SK-N-SH (cell line): Measurements from ENCODE around the gene KIF16B. TPM values are rescaled to one million over a fixed set of nuclear protein-coding genes. Genes with fewer than 3 reads are reported as not detected.

Source experiments
- CTCF ChIA-PET: fragments of 300-600, 350-600 bp; formaldehyde crosslinking; extraction: SDS; loops from one replicate; lab custom pipeline; 2021; lab: Yijun Ruan, JAX
- POLR2A ChIA-PET: fragments of 350-600 bp; sonication (Branson Sonifier 250); formaldehyde crosslinking; extraction: SDS; loops from one replicate; lab custom pipeline; 2020; ENCODE audit warnings: antibody characterized with exemption, inconsistent platforms; lab: Yijun Ruan, JAX
- DNase-seq: peaks from one replicate; pipeline ENCODE4 v3.0.0; 2012
- H2AFZ ChIP-seq: fragments of 200-600 bp; sonication (generic); 2 replicates; pipeline ENCODE4 v1.8.1; 2016; ENCODE audit warnings: antibody characterized with exemption, mild to moderate bottlenecking, low read depth
- H3F3A ChIP-seq: fragments of 200-600 bp; sonication (generic); replicated peaks from 2 replicates; pipeline ENCODE3; 2016; ENCODE audit warnings: antibody characterized with exemption, mild to moderate bottlenecking; ENCODE audit not compliant: insufficient read depth
- H3K27ac ChIP-seq, 2 experiments: fragments of 200-500 bp in 1 of 2; fragments of 200-600 bp in 1 of 2; sonication (Bioruptor generic) in 1 of 2; sonication (generic), shearing (Covaris generic) in 1 of 2; 2 replicates each; pipeline versions ENCODE4 v1.5.1 to v1.6.1; 2014 to 2016; ENCODE audit warnings: low read depth in 2 of 2, inconsistent platforms in 1 of 2, low read length in 1 of 2, mild to moderate bottlenecking in 1 of 2, mixed read lengths in 1 of 2
- H3K27me3 ChIP-seq: fragments of 200-600 bp; sonication (generic), shearing (Covaris generic); 2 replicates; pipeline ENCODE4 v1.6.1; 2016; ENCODE audit warnings: mixed run types; ENCODE audit not compliant: insufficient read depth
- H3K36me3 ChIP-seq, 2 experiments: fragments of 200-500 bp in 1 of 2; fragments of 200-600 bp in 1 of 2; sonication (Bioruptor generic) in 1 of 2; sonication (generic) in 1 of 2; replicated peaks in 1 of 2; 2 replicates each; pipeline versions ENCODE3 to v1.5.1; 2014 to 2016; ENCODE audit warnings: low read length in 1 of 2, mild to moderate bottlenecking in 1 of 2; ENCODE audit not compliant: insufficient read depth in 2 of 2, control insufficient read depth in 1 of 2
- H3K4me1 ChIP-seq, 2 experiments: fragments of 200-500 bp in 1 of 2; fragments of 200-600 bp in 1 of 2; sonication (Bioruptor generic) in 1 of 2; sonication (generic), shearing (Covaris generic) in 1 of 2; 2 replicates each; pipeline versions ENCODE4 v1.5.1 to v1.6.1; 2014 to 2016; ENCODE audit warnings: low read depth in 1 of 2, low read length in 1 of 2, mixed run types in 1 of 2; ENCODE audit not compliant: insufficient read depth in 2 of 2, control insufficient read depth in 1 of 2
- H3K4me2 ChIP-seq: fragments of 200-600 bp; sonication (generic), shearing (Covaris generic); 2 replicates; pipeline ENCODE4 v1.6.1; 2017; ENCODE audit warnings: mixed run types
- H3K4me3 ChIP-seq, 2 experiments: fragments of 200-500 bp in 1 of 2; fragments of 200-600 bp in 1 of 2; sonication (Bioruptor generic) in 1 of 2; sonication (generic), shearing (Covaris generic) in 1 of 2; 2 replicates each; pipeline versions ENCODE4 v1.5.1 to v1.8.1; 2014 to 2016; ENCODE audit warnings: low read depth in 2 of 2, inconsistent platforms in 1 of 2, low read length in 1 of 2, mild to moderate bottlenecking in 1 of 2, mixed read lengths in 1 of 2, moderate library complexity in 1 of 2
- H3K79me2 ChIP-seq: fragments of 200-600 bp; sonication (generic); 2 replicates; pipeline ENCODE4 v1.8.1; 2017; ENCODE audit warnings: mild to moderate bottlenecking; ENCODE audit not compliant: insufficient read depth
- H3K9ac ChIP-seq: fragments of 200-600 bp; sonication (generic); 2 replicates; pipeline ENCODE4 v1.6.1; 2017; ENCODE audit warnings: mixed run types
- H3K9me2 ChIP-seq: fragments of 200-600 bp; sonication (generic); 2 replicates; pipeline ENCODE4 v1.6.1; 2017; ENCODE audit warnings: mixed run types
- H3K9me3 ChIP-seq: fragments of 200-600 bp; sonication (generic); 2 replicates; pipeline ENCODE4 v1.6.1; 2017; ENCODE audit warnings: mixed run types, mild to moderate bottlenecking, moderate library complexity
- H4K20me1 ChIP-seq: fragments of 200-600 bp; sonication (generic); 2 replicates; pipeline ENCODE4 v1.6.1; 2017; ENCODE audit warnings: mild to moderate bottlenecking, mixed run types; ENCODE audit not compliant: insufficient read depth
- ELF1 ChIP-seq: IDR thresholded peaks from 2 replicates; pipeline ENCODE4 v1.4.0; 2012
- EZH2phosphoT487 ChIP-seq: fragments of 200-600 bp; sonication (generic); IDR thresholded peaks from 2 replicates; pipeline ENCODE4 v1.6.1; 2017; ENCODE audit warnings: low read depth, mixed run types, mild to moderate bottlenecking, antibody characterized with exemption, moderate library complexity, borderline replicate concordance
- FOXJ3 ChIP-seq: sonication (generic); formaldehyde crosslinking; IDR thresholded peaks from 2 replicates; pipeline ENCODE4 v1.5.1; 2020; ENCODE audit warnings: mild to moderate bottlenecking, missing genetic modification reagents
- JUND ChIP-seq: IDR thresholded peaks from 2 replicates; pipeline ENCODE4 v1.4.0; 2012
- MEF2A ChIP-seq: IDR thresholded peaks from 2 replicates; pipeline ENCODE4 v1.4.0; 2012; ENCODE audit warnings: low read depth, borderline replicate concordance
- MXI1 ChIP-seq: IDR thresholded peaks from 2 replicates; pipeline ENCODE4 v1.6.1; 2012; ENCODE audit warnings: mild to moderate bottlenecking, low read depth, low read length, improper control_type of control experiment
- NFIC ChIP-seq: IDR thresholded peaks from 2 replicates; pipeline ENCODE4 v1.4.0; 2012; ENCODE audit warnings: borderline replicate concordance
- NRF1 ChIP-seq: IDR thresholded peaks from 2 replicates; pipeline ENCODE4 v1.6.1; 2012; ENCODE audit warnings: low read depth, mild to moderate bottlenecking, low read length
- POLR2AphosphoS5 ChIP-seq: IDR thresholded peaks from 2 replicates; pipeline ENCODE4 v1.6.1; 2012; ENCODE audit warnings: low read depth, low read length
- RCOR1 ChIP-seq: fragments of 150-350 bp; IDR thresholded peaks from 2 replicates; pipeline ENCODE4 v1.6.1; 2017; ENCODE audit warnings: antibody characterized with exemption, low read length
- RFX5 ChIP-seq: IDR thresholded peaks from 2 replicates; pipeline ENCODE4 v1.6.1; 2012; ENCODE audit warnings: mild to moderate bottlenecking, improper control_type of control experiment, low read length
- RXRA ChIP-seq: IDR thresholded peaks from 2 replicates; pipeline ENCODE4 v1.4.0; 2012; ENCODE audit warnings: low read depth, mild to moderate bottlenecking, borderline replicate concordance
- SIN3A ChIP-seq: IDR thresholded peaks from 2 replicates; pipeline ENCODE4 v1.6.1; 2012; ENCODE audit warnings: low read depth, mild to moderate bottlenecking, low read length, moderate library complexity, borderline replicate concordance
- SMC3 ChIP-seq: IDR thresholded peaks from 2 replicates; pipeline ENCODE4 v1.6.1; 2012; ENCODE audit warnings: low read depth, low read length, improper control_type of control experiment
- TCF12 ChIP-seq: IDR thresholded peaks from 2 replicates; pipeline ENCODE4 v1.4.0; 2012
- TEAD4 ChIP-seq: IDR thresholded peaks from 2 replicates; pipeline ENCODE4 v1.4.0; 2012; ENCODE audit warnings: mild to moderate bottlenecking, borderline replicate concordance; ENCODE audit not compliant: insufficient read depth
- YY1 ChIP-seq: IDR thresholded peaks from 2 replicates; pipeline ENCODE4 v1.4.0; 2012; ENCODE audit warnings: low read depth, mild to moderate bottlenecking
- WGBS: methylation state at CpG from one replicate; pipeline ENCODE4 v1.1.6; 2017; ENCODE audit warnings: low lambda C conversion rate; 5-methylcytosine and 5-hydroxymethylcytosine counted together
- polyA plus RNA-seq, 3 experiments: library from polyadenylated mRNA; depleted of rRNA; stranded (reverse); fragments of >200 nt; gene quantifications; 2 replicates each; pipeline ENCODE4 v1.2.3, GENCODE V29; 2012
- TF ChIP-seq, protein P1 (sequence below): fragments of 200-600 bp; sonication (generic); IDR thresholded peaks from 2 replicates; pipeline ENCODE4 v1.6.1; 2017; ENCODE audit warnings: antibody characterized with exemption, mild to moderate bottlenecking, moderate library complexity
- TF ChIP-seq, protein P2 (sequence below): IDR thresholded peaks from 2 replicates; pipeline ENCODE4 v1.4.0; 2012; ENCODE audit warnings: low read depth
- TF ChIP-seq, protein P3 (sequence below): IDR thresholded peaks from 2 replicates; pipeline ENCODE4; 2012

KIF16B gene
- polyA plus RNA-seq, 1 of the 3 experiments (the other 2 are of a cell fraction): 3.3 TPM

DNA sequence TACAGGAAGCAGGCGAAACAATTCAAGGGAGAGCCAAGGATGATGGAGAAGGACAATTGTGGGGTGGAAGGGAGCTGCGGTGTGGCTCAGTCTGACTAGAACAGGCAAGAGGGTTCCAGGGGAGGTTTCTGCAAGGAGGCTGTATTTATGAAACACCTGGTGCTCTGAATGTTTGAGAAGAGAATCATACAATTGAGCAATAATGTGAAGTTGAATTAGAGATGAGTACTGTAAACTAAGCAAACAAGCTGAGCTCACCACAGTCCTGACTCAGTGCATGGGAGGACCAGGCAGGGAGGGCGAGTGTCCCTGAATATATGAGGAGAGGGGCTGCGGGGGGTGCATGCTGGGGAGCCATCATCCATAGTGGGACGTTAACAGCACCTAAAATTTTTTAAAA is 279.7 kb downstream of the KIF16B start:
- Histone ChIP-seq H3K36me3 (no peaks in the 10 kb centered on the region), H3K4me2 (no peak overlapping the region), H3F3A (no peaks in the 10 kb centered on the region), H3K9me3 (no peaks in the 10 kb centered on the region), H3K27me3 (no peaks in the 10 kb centered on the region), H3K4me3 (no peak overlapping the region), H3K4me1 (no peaks in the 10 kb centered on the region), H3K9me2 (no peaks in the 10 kb centered on the region), H4K20me1 (no peaks in the 10 kb centered on the region), H3K79me2 (no peaks in the 10 kb centered on the region), H2AFZ (no peak overlapping the region), H3K27ac (no peak overlapping the region), H3K9ac (no peak overlapping the region)
- TF ChIP-seq ELF1: no peak
- no peak for TF ChIP-seq SIN3A
- no peak for TF ChIP-seq FOXJ3 (CRISPR knock-in tag)
- no peak for TF ChIP-seq RXRA
- no peak for TF ChIP-seq NFIC
- TF ChIP-seq TEAD4: no peak
- TF ChIP-seq JUND: no peak
- no peak for TF ChIP-seq RFX5
- TF ChIP-seq MEF2A: no peak
- TF ChIP-seq POLR2AphosphoS5: no peak
- no peak for TF ChIP-seq MXI1
- TF ChIP-seq YY1: no peak
- TF ChIP-seq, protein P1, sequence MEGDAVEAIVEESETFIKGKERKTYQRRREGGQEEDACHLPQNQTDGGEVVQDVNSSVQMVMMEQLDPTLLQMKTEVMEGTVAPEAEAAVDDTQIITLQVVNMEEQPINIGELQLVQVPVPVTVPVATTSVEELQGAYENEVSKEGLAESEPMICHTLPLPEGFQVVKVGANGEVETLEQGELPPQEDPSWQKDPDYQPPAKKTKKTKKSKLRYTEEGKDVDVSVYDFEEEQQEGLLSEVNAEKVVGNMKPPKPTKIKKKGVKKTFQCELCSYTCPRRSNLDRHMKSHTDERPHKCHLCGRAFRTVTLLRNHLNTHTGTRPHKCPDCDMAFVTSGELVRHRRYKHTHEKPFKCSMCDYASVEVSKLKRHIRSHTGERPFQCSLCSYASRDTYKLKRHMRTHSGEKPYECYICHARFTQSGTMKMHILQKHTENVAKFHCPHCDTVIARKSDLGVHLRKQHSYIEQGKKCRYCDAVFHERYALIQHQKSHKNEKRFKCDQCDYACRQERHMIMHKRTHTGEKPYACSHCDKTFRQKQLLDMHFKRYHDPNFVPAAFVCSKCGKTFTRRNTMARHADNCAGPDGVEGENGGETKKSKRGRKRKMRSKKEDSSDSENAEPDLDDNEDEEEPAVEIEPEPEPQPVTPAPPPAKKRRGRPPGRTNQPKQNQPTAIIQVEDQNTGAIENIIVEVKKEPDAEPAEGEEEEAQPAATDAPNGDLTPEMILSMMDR: no peak
- TF ChIP-seq, protein P2, sequence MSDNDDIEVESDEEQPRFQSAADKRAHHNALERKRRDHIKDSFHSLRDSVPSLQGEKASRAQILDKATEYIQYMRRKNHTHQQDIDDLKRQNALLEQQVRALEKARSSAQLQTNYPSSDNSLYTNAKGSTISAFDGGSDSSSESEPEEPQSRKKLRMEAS: no peak
- TF ChIP-seq, protein P3, sequence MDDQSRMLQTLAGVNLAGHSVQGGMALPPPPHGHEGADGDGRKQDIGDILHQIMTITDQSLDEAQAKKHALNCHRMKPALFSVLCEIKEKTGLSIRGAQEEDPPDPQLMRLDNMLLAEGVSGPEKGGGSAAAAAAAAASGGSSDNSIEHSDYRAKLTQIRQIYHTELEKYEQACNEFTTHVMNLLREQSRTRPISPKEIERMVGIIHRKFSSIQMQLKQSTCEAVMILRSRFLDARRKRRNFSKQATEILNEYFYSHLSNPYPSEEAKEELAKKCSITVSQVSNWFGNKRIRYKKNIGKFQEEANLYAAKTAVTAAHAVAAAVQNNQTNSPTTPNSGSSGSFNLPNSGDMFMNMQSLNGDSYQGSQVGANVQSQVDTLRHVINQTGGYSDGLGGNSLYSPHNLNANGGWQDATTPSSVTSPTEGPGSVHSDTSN: no peak
- no peak for TF ChIP-seq NRF1
- no peak for TF ChIP-seq TCF12
- no peak for TF ChIP-seq RCOR1
- no peak for TF ChIP-seq EZH2phosphoT487
- no peak for TF ChIP-seq SMC3
- CTCF ChIA-PET: no interaction called here
- 67% methylated on average over 5 of the region's 5 CpGs for WGBS
- DNase-seq: no peak
- POLR2A ChIA-PET: no interaction called here
